RWPE1 (cell line): ENCODE data around the gene TSC22D1.

ENCODE experiments used
- CTCF ChIA-PET: fragments of 350-600 bp; sonication (Branson Sonifier 250); formaldehyde crosslinking; extraction: SDS; loops from one replicate; lab custom pipeline; 2021; lab: Yijun Ruan, JAX
- POLR2A ChIA-PET: fragments of 400-600 bp; formaldehyde crosslinking; extraction: SDS; loops from one replicate; lab custom pipeline; 2020; ENCODE audit warnings: antibody characterized with exemption; ENCODE audit not compliant: low non-redundant PET; lab: Yijun Ruan, JAX
- DNase-seq: peaks from one replicate; pipeline ENCODE4 v3.0.0; 2012; ENCODE audit warnings: low spot score
- H3K27ac ChIP-seq: fragments of 450-650 bp; 2 replicates; pipeline ENCODE4 v1.5.1; 2017
- TF ChIP-seq, protein P1 (sequence below): fragments of 450-650 bp; conservative IDR thresholded peaks from 2 replicates; pipeline ENCODE4 v1.5.1; 2017; ENCODE audit warnings: low read depth, mild to moderate bottlenecking

TSC22D1 gene

DNA sequence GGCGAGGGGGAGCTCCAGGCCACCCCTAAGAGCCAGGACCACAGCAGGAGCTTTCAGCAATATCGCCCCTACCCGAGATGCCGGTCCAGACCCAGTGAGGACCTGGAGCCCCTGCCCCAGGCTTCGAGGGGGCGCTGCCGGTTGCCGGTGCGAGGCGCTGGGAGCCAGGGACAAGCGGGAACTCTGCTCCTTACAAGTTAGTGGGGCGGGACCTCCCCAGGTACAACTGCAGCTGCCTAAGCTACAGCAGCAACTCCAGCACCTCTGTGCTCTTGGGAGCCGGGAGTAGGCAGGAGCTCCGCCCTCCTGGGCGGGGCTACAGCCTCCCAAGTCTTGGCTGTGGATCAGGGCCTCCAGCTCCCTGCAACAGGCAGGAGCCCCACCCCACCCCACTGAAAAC lies 15.2 kb upstream of the TSC22D1 start:
- H3K27ac ChIP-seq, result no peak overlapping the region
- POLR2A ChIA-PET, result no interaction called here
- DNase-seq, result no peak
- CTCF ChIA-PET, result interaction anchor here (0.6 kb wide), 1 partner anchor 110 kb away, joined by 4 read pairs; no protein-coding TSS in a partner anchor
- TF ChIP-seq, protein P1, sequence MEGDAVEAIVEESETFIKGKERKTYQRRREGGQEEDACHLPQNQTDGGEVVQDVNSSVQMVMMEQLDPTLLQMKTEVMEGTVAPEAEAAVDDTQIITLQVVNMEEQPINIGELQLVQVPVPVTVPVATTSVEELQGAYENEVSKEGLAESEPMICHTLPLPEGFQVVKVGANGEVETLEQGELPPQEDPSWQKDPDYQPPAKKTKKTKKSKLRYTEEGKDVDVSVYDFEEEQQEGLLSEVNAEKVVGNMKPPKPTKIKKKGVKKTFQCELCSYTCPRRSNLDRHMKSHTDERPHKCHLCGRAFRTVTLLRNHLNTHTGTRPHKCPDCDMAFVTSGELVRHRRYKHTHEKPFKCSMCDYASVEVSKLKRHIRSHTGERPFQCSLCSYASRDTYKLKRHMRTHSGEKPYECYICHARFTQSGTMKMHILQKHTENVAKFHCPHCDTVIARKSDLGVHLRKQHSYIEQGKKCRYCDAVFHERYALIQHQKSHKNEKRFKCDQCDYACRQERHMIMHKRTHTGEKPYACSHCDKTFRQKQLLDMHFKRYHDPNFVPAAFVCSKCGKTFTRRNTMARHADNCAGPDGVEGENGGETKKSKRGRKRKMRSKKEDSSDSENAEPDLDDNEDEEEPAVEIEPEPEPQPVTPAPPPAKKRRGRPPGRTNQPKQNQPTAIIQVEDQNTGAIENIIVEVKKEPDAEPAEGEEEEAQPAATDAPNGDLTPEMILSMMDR, result no peak

DNA sequence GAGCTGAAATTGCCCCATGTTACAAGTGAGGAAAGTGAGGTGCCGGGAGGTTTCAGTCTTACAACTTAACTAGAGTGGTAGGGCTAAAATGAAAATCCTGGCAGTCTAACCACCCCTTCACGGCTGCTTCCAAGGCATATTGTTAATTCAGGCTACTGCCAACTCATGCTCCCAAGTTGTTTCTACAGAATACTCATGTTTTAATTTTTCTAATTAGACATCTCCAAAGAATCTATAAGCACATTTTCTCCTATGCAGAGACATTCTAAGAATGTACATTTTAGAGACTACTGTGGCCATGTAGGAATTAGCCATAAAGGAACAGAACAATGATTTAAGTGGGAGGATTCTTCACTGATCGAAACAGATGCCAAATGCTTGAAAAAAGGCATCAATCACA lies 7.0 kb upstream of the TSC22D1 start:
- no peak overlapping the region for H3K27ac ChIP-seq

DNA sequence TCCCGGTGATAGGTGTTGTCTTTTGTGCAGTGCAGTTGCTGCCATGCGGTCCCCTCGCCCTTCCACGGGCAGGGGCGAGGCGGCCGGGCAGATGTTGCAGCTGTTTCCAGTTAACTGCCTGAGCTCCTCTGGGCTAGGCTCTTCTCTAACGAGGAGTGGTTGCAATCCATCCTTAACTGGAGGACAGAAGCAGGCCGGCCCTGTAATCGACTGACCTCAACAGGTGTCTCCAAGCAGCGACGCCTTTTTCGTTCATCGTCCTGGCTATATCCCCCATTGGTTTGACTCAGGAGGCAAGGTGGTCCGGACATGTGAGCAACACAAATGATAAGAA lies 1.9 kb upstream of the TSC22D1 start:
- TF ChIP-seq, protein P1, result no peak
- H3K27ac ChIP-seq, result peak overlapping the region; percentile 96
- CTCF ChIA-PET, result no interaction called here
- POLR2A ChIA-PET, result no interaction called here
- DNase-seq, result no peak

More for the DNA sequence above, 7.0 kb upstream of the TSC22D1 start:
- ChIA-PET POLR2A (no interaction called here), CTCF (no interaction called here)
- DNase-seq, result no peak
- TF ChIP-seq, protein P1, result no peak

DNA sequence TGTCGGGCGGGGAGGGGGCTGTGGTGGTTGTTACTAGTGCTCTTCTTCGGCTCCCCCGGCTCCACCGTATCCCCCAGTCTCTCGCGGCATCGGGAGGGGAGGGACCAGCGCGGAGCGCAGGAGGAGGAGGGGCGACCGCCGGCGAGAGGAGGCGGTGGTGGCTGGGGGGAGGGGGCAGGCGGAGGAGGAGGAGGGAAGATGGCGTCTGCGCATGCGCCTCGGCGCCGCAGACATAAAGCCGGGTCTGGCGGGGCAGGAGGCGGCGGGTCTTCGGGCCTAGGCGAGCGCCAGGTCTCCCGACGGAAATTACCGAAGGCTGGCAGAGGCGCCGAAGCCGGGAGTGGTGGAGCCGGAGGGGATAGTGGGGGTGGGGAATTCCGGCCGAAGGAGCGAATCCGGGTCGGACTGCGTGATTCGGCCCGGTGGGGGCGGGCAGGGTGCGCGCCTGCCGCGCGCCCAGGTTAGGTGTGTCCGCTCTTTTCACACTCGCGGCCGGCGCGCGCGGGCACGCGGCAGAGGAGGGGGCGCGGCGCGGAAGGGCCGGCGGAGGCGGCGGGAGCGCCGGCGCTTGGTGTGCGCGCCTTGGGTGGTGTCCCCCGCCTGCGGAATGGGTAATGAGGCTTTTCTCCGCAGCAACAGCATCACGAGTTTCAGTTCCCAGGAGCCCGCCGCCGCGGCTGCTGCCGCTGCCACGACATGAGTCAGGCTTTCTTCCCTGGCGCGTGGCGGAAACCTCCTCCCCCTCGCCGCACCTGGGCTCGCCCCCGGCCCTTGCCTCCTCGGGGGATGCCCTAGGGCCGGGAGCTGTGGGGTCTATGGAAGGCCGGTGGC lies 1.3 kb upstream of the TSC22D1 start:
- TF ChIP-seq, protein P1, result no peak
- CTCF ChIA-PET, result no interaction called here
- POLR2A ChIA-PET, result no interaction called here
- H3K27ac ChIP-seq, result peak overlapping the region; percentile 96
- peak; percentile 93 for DNase-seq

DNA sequence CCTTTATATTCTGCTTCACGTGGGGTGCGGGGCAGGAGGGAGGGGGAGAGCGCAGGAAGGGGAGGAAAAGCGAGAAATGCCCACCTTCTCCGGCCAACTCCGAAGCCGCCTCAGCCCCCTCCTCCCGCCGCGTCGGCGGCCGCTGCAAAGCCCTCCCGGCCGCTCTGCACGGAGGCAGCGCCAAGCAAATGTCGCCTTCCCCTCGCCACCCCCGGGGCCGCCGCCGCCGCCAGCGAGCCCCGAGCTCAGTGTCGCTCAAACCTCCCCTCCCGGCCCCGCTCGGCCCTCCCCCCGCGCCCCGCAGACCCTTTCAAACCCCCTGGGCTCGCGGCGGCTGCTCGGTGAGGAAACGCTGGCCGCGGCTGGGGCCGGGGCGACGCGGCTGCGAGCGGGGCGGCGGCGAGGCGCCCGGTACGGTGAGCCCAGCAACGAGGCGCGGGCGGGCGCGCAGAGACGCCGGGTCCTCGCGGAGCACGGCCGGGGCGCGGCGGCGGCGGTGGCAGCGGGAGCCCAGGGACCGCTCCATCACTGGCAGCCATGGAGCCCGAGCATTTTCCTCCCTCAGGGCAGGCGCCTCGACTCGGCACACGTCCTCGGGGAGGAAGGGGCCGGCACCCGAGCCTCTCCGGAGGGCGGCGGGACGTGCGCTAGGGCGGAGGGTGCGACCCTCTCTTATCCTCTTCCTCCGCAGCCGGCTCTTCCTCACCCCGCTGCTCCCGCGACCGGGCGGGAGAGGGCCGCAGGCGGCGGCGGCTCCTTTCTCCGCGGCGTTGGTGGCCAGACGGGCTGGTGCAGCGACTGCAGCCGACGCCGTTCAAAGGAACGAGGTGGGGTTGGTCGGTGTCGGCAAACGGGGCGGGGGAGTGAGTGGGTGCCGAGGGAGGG lies 463 bp upstream of the TSC22D1 start:
- TF ChIP-seq, protein P1, result no peak
- POLR2A ChIA-PET, result interaction anchor here (0.6 kb wide), 2 partner anchors 140 to 179 kb away, joined by 3 to 6 read pairs; no protein-coding TSS in a partner anchor
- peak; percentile 13 for DNase-seq
- CTCF ChIA-PET, result no interaction called here
- peak overlapping the region; percentile 96 for H3K27ac ChIP-seq

DNA sequence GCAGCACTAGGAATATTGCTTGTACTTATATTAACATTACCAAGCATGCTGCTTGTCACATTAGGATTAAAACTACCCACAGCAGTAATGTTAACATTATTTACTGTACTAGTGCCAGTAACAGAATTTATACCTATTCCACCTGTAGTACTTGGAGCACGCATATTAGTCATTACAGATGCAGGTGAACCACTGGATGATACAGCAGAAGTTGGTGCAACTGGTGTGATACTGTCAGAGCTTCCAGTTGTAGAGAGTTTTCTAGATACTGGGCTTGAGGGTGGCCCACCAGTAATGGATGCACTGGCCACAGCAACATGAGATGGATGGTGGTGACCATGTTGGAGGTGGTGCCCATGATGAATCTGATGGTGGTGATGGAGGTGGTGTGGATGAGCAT lies 1.1 kb downstream of the TSC22D1 start:
- ChIA-PET CTCF (interaction anchor here (0.7 kb wide), 1 partner anchor 339 kb away, joined by 3 read pairs; no protein-coding TSS in a partner anchor), POLR2A (interaction anchor here (0.6 kb wide), 1 partner anchor 59 kb away, joined by 6 read pairs; no protein-coding TSS in a partner anchor)
- TF ChIP-seq, protein P1, result no peak
- no peak for DNase-seq
- H3K27ac ChIP-seq, result peak overlapping the region; percentile 96
